ENCODE data around the gene TIMM29. TPM values are rescaled to one million over a fixed set of nuclear protein-coding genes. Genes with fewer than 3 reads are reported as not detected.

Gene TIMM29
- total RNA-seq, 1 experiment from 2014 or later: 30.4 TPM

GRCh38 chr19:10911579-10912363, 16.8 kb upstream of the TIMM29 start:
- Mint-ChIP-seq H3K4me1 (ENCODE audit: low read depth, unreplicated experiment) (no peaks in the 10 kb centered on the region), H3K4me3 (ENCODE audit: unreplicated experiment) (no peak overlapping the region), H3K36me3 (ENCODE audit: insufficient read depth, unreplicated experiment) (peaks cover 73% of the 10 kb centered on the region), H3K9me3 (ENCODE audit: unreplicated experiment) (no peaks in the 10 kb centered on the region), H3K27ac (ENCODE audit: unreplicated experiment) (no peak overlapping the region), H3K27me3 (ENCODE audit: insufficient read depth, unreplicated experiment) (no peaks in the 10 kb centered on the region)
- ChIA-PET POLR2A (no interaction called here), CTCF (interaction anchor here (0.6 kb wide), 1 partner anchor 463 kb away, joined by 4 read pairs; the partner anchor contains the start of gene SWSAP1)
- no peak for DNase-seq
- H3K4me1 ChIP-seq: no peaks in the 10 kb centered on the region
- H3K27me3 ChIP-seq (replicated peaks; ENCODE audit: control insufficient read depth, insufficient read depth, low read length): no peaks in the 10 kb centered on the region
- TF ChIP-seq, protein P1, sequence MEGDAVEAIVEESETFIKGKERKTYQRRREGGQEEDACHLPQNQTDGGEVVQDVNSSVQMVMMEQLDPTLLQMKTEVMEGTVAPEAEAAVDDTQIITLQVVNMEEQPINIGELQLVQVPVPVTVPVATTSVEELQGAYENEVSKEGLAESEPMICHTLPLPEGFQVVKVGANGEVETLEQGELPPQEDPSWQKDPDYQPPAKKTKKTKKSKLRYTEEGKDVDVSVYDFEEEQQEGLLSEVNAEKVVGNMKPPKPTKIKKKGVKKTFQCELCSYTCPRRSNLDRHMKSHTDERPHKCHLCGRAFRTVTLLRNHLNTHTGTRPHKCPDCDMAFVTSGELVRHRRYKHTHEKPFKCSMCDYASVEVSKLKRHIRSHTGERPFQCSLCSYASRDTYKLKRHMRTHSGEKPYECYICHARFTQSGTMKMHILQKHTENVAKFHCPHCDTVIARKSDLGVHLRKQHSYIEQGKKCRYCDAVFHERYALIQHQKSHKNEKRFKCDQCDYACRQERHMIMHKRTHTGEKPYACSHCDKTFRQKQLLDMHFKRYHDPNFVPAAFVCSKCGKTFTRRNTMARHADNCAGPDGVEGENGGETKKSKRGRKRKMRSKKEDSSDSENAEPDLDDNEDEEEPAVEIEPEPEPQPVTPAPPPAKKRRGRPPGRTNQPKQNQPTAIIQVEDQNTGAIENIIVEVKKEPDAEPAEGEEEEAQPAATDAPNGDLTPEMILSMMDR (IDR thresholded peaks at IDR 0.05; ENCODE audit: insufficient read depth in 1 of 2, low read depth in 1 of 2, low read length in 1 of 2, severe bottlenecking in 1 of 2, unreplicated experiment in 1 of 2): no peak
- intact Hi-C loops (cut with micrococcal nuclease; ENCODE audit: unreplicated experiment): no loop called here
- BruUV-seq (replicated peaks): no TSS peak
- peaks cover 2% of the 10 kb centered on the region for H3K36me3 ChIP-seq (ENCODE audit: control insufficient read depth, insufficient read depth, low read length)
- H3K9me3 ChIP-seq: no peaks in the 10 kb centered on the region
- no peak overlapping the region for H3K4me3 ChIP-seq (ENCODE audit: low read depth, low read length)

DNA sequence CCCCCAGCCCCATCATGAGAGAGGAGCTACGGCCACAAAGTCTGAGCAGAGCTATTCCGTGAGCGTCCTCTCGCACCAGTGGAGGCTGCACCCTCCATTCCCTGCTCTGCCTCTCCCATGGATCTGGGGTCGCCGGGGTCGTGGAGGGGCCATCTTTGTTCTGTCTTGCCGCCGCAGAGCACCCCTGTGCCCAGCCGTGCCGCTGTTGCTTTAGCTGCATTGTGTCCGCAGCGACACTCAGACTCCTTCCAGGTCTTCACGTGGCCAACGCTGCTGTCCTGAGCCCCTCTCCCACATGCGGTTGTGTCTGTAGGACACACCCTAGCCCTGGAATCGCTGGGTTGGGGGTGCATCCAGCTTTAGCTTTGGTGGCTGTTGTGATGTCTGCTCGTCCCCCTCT, 16.0 kb upstream of the TIMM29 start:
- H3K36me3 Mint-ChIP-seq (ENCODE audit: insufficient read depth, unreplicated experiment): peaks cover 82% of the 10 kb centered on the region
- BruUV-seq (replicated peaks): no TSS peak
- H3K9me3 ChIP-seq: no peaks in the 10 kb centered on the region
- no peak overlapping the region for H3K4me3 Mint-ChIP-seq (ENCODE audit: unreplicated experiment)
- no peaks in the 10 kb centered on the region for H3K4me1 Mint-ChIP-seq (ENCODE audit: low read depth, unreplicated experiment)
- H3K36me3 ChIP-seq (ENCODE audit: control insufficient read depth, insufficient read depth, low read length): peaks cover 2% of the 10 kb centered on the region
- ChIA-PET CTCF (no interaction called here), POLR2A (no interaction called here)
- no peak for DNase-seq
- no peak overlapping the region for H3K4me3 ChIP-seq (ENCODE audit: low read depth, low read length)
- intact Hi-C loops (cut with micrococcal nuclease; ENCODE audit: unreplicated experiment): no loop called here
- TF ChIP-seq, protein P1 (IDR thresholded peaks at IDR 0.05; ENCODE audit: insufficient read depth in 1 of 2, low read depth in 1 of 2, low read length in 1 of 2, severe bottlenecking in 1 of 2, unreplicated experiment in 1 of 2): no peak
- no peak overlapping the region for H3K27ac Mint-ChIP-seq (ENCODE audit: unreplicated experiment)
- H3K9me3 Mint-ChIP-seq (ENCODE audit: unreplicated experiment): no peaks in the 10 kb centered on the region
- H3K27me3 Mint-ChIP-seq (ENCODE audit: insufficient read depth, unreplicated experiment): no peaks in the 10 kb centered on the region
- no peaks in the 10 kb centered on the region for H3K27me3 ChIP-seq (replicated peaks; ENCODE audit: control insufficient read depth, insufficient read depth, low read length)
- H3K4me1 ChIP-seq: no peaks in the 10 kb centered on the region

DNA sequence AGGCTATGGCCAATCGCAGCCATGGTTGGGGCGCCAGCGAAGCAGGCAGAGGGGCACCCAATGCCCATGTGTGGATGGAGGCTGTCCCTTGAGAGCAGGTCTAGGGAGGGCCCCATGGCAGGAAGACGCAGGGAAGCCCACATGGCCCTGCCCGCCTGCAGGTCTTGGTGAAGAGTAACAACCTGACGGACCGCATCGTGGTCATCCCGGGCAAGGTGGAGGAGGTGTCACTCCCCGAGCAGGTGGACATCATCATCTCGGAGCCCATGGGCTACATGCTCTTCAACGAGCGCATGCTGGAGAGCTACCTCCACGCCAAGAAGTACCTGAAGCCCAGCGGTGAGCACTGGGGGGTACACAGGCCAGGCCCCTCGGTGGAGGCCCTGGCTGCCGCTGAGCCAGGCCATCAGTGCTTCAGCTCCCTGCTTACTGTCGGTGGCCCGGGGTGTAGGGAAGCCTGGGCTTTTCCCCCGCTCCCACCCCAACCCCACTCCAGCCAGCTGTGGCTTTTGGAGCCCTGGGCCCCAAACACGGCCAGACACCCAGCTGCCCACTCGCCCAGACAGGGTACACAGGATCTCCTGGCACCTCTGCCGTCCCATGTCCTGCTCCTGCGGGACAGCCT, 14.8 kb upstream of the TIMM29 start:
- H3K4me3 ChIP-seq (ENCODE audit: low read depth, low read length): no peak overlapping the region
- Mint-ChIP-seq H3K36me3 (ENCODE audit: insufficient read depth, unreplicated experiment) (peaks cover 84% of the 10 kb centered on the region), H3K27ac (ENCODE audit: unreplicated experiment) (no peak overlapping the region), H3K4me1 (ENCODE audit: low read depth, unreplicated experiment) (no peaks in the 10 kb centered on the region), H3K27me3 (ENCODE audit: insufficient read depth, unreplicated experiment) (no peaks in the 10 kb centered on the region), H3K9me3 (ENCODE audit: unreplicated experiment) (no peaks in the 10 kb centered on the region), H3K4me3 (ENCODE audit: unreplicated experiment) (no peak overlapping the region)
- no peaks in the 10 kb centered on the region for H3K4me1 ChIP-seq
- TF ChIP-seq, protein P1 (IDR thresholded peaks at IDR 0.05; ENCODE audit: insufficient read depth in 1 of 2, low read depth in 1 of 2, low read length in 1 of 2, severe bottlenecking in 1 of 2, unreplicated experiment in 1 of 2): no peak
- ChIA-PET CTCF (no interaction called here), POLR2A (no interaction called here)
- H3K36me3 ChIP-seq (ENCODE audit: control insufficient read depth, insufficient read depth, low read length): peaks cover 2% of the 10 kb centered on the region
- no peaks in the 10 kb centered on the region for H3K27me3 ChIP-seq (replicated peaks; ENCODE audit: control insufficient read depth, insufficient read depth, low read length)
- no TSS peak for BruUV-seq (replicated peaks)
- H3K9me3 ChIP-seq: no peaks in the 10 kb centered on the region
- no peak for DNase-seq
- intact Hi-C loops (cut with micrococcal nuclease; ENCODE audit: unreplicated experiment): no loop called here
